ENCODE data around the gene AMMECR1L. TPM values are rescaled to one million over a fixed set of nuclear protein-coding genes. Genes with fewer than 3 reads are reported as not detected.
"Not testable (repeated sequence)": the region's sequence is repeated elsewhere in the genome, so short reads cannot be mapped to it uniquely, and the experiment has no call there.

Gene AMMECR1L
- total RNA-seq, 2 experiments from 2014 or later = 9.8 to 17.1 TPM

DNA sequence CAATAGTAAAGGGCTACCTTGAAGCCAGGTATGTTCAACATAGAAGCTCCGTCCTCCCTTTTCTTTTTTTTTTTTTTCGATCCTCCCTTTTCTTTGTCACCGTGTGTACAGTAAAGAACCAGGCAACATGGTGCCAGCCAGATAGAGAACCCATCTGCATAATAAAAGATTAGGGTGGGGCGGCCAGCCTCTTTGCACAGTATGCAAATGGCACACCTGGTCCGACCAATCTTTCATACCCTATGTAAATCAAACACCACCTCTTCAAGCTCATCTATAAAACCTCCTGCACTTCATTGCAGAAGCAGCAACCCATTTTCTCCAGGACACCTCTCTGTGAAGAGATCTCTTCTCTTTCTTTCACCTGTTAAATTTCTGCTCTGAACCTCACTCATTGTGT, 67.5 kb downstream of the AMMECR1L start:
- H3K4me1 ChIP-seq (ENCODE audit: insufficient read depth, low read length, poor library complexity, severe bottlenecking) = peaks cover under 1% of the 10 kb centered on the region
- no peak overlapping the region for H3K4me3 ChIP-seq (ENCODE audit: low read depth, low read length, poor library complexity, severe bottlenecking)
- H3K9me3 ChIP-seq (ENCODE audit: low read length) = peaks cover 43% of the 10 kb centered on the region; the same call in 1 of the 2 replicates
- no peaks in the 10 kb centered on the region; the same call in 1 of the 2 replicates for H3K36me3 ChIP-seq (ENCODE audit: insufficient read depth, low read length)
- H3K79me2 ChIP-seq (ENCODE audit: insufficient read depth, low read depth, low read length) = no peaks in the 10 kb centered on the region
- no TSS peak for BruUV-seq (replicated peaks)
- intact Hi-C loops (cut with micrococcal nuclease; ENCODE audit: unreplicated experiment) = no loop called here
- no peaks in the 10 kb centered on the region for H4K20me1 ChIP-seq (ENCODE audit: insufficient read depth, low read length)
- TF ChIP-seq EZH2phosphoT487 (IDR thresholded peaks at IDR 0.05; ENCODE audit: borderline replicate concordance, low read depth, low read length) = no peak
- TF ChIP-seq, protein P1, sequence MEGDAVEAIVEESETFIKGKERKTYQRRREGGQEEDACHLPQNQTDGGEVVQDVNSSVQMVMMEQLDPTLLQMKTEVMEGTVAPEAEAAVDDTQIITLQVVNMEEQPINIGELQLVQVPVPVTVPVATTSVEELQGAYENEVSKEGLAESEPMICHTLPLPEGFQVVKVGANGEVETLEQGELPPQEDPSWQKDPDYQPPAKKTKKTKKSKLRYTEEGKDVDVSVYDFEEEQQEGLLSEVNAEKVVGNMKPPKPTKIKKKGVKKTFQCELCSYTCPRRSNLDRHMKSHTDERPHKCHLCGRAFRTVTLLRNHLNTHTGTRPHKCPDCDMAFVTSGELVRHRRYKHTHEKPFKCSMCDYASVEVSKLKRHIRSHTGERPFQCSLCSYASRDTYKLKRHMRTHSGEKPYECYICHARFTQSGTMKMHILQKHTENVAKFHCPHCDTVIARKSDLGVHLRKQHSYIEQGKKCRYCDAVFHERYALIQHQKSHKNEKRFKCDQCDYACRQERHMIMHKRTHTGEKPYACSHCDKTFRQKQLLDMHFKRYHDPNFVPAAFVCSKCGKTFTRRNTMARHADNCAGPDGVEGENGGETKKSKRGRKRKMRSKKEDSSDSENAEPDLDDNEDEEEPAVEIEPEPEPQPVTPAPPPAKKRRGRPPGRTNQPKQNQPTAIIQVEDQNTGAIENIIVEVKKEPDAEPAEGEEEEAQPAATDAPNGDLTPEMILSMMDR (conservative IDR thresholded peaks at IDR 0.05; ENCODE audit: low read length) = no peak
- CTCF ChIA-PET (ENCODE audit: unreplicated experiment) = interaction anchor here (0.8 kb wide), 1 partner anchor 11 kb away, joined by 3 read pairs; no protein-coding TSS in a partner anchor
- H2AFZ ChIP-seq (ENCODE audit: low read length) = no peak overlapping the region
- no peak overlapping the region for H3K4me2 ChIP-seq (ENCODE audit: low read length)
- no peaks in the 10 kb centered on the region for H3K9me2 ChIP-seq (ENCODE audit: insufficient read depth, low read length)
- no peak for DNase-seq (ENCODE audit: low spot score)
- POLR2A ChIA-PET = interaction anchor here (0.9 to 1.2 kb wide), 3 partner anchors 10 to 21 kb away, joined by 3 to 6 read pairs (median 6); no protein-coding TSS in a partner anchor
- H3K27ac ChIP-seq (ENCODE audit: low read depth, low read length, poor library complexity, severe bottlenecking) = no peak overlapping the region

GRCh38 chr2:127814677-127815076, 71.1 kb downstream of the AMMECR1L start:
- ChIA-PET POLR2A (interaction anchor here (0.5 to 0.8 kb wide), 4 partner anchors 10 to 643 kb away, joined by 3 to 4 read pairs (median 4); no protein-coding TSS in a partner anchor), CTCF (ENCODE audit: unreplicated experiment) (no interaction called here)
- H3K4me2 ChIP-seq (ENCODE audit: low read length) = no peak overlapping the region
- H3K36me3 ChIP-seq (ENCODE audit: insufficient read depth, low read length) = no peaks in the 10 kb centered on the region; the same call in 1 of the 2 replicates
- H3K27ac ChIP-seq (ENCODE audit: low read depth, low read length, poor library complexity, severe bottlenecking) = no peak overlapping the region
- H4K20me1 ChIP-seq (ENCODE audit: insufficient read depth, low read length) = 0 out of 2 replicates have a peak, but pooled peaks cover 6% of the 10 kb centered on the region
- H2AFZ ChIP-seq (ENCODE audit: low read length) = no peak overlapping the region
- H3K9me2 ChIP-seq (ENCODE audit: insufficient read depth, low read length) = no peaks in the 10 kb centered on the region
- no peak for TF ChIP-seq EZH2phosphoT487 (IDR thresholded peaks at IDR 0.05; ENCODE audit: borderline replicate concordance, low read depth, low read length)
- TF ChIP-seq, protein P1 (conservative IDR thresholded peaks at IDR 0.05; ENCODE audit: low read length) = no peak
- DNase-seq (ENCODE audit: low spot score) = no peak
- peaks cover 11% of the 10 kb centered on the region for H3K79me2 ChIP-seq (ENCODE audit: insufficient read depth, low read depth, low read length)
- no peak overlapping the region for H3K4me3 ChIP-seq (ENCODE audit: low read depth, low read length, poor library complexity, severe bottlenecking)
- BruUV-seq (replicated peaks) = no TSS peak
- H3K9me3 ChIP-seq (ENCODE audit: low read length) = peaks cover 12% of the 10 kb centered on the region; the same call in 1 of the 2 replicates
- intact Hi-C loops (cut with micrococcal nuclease; ENCODE audit: unreplicated experiment) = no loop called here
- peaks cover 20% of the 10 kb centered on the region for H3K4me1 ChIP-seq (ENCODE audit: insufficient read depth, low read length, poor library complexity, severe bottlenecking)

- peak; percentile 60 for DNase-seq (ENCODE audit: low spot score)
- H3K36me3 ChIP-seq (ENCODE audit: insufficient read depth, low read length) = peaks cover 16% of the 10 kb centered on the region
- H3K4me3 ChIP-seq (ENCODE audit: low read depth, low read length, poor library complexity, severe bottlenecking); H3K9me2 ChIP-seq (ENCODE audit: insufficient read depth, low read length); H3K9me3 ChIP-seq (ENCODE audit: low read length); BruUV-seq (replicated peaks); H2AFZ ChIP-seq (ENCODE audit: low read length); intact Hi-C loops (cut with micrococcal nuclease; ENCODE audit: unreplicated experiment); CTCF ChIA-PET (ENCODE audit: unreplicated experiment): not testable (repeated sequence)
- POLR2A ChIA-PET = interaction anchor here (1.4 to 2.4 kb wide), 3 partner anchors 10 to 17 kb away, joined by 3 to 22 read pairs (median 6); no protein-coding TSS in a partner anchor
- H3K4me1 ChIP-seq (ENCODE audit: insufficient read depth, low read length, poor library complexity, severe bottlenecking) = peaks cover 37% of the 10 kb centered on the region
- peak overlapping the region; percentile 87 for H3K4me2 ChIP-seq (ENCODE audit: low read length)
- H4K20me1 ChIP-seq (ENCODE audit: insufficient read depth, low read length) = peaks cover 22% of the 10 kb centered on the region
- peak overlapping the region; percentile 84 for H3K27ac ChIP-seq (ENCODE audit: low read depth, low read length, poor library complexity, severe bottlenecking)
- H3K79me2 ChIP-seq (ENCODE audit: insufficient read depth, low read depth, low read length) = peaks cover 33% of the 10 kb centered on the region
Observed at GRCh38 chr2:127812441-127812840, 73.3 kb downstream of the AMMECR1L start.

Small RNA genes within 50 kb of the gene (small RNA-seq; reads per million reads assigned to genes)
- not detected for gene AC012306.1
- not detected for gene RF00017
- gene RF00019 = not detected
- not detected for gene RNU6-395P

Other genes with a start within 250 kb of the AMMECR1L start
- 0.22 TPM in 1 of 2 replicates, not detected in the other for gene GPR17, start 239.8 kb downstream of the AMMECR1L start, total RNA-seq (2014; rRNA removed; shearing (Covaris generic))
- gene GPR17, start 239.8 kb downstream of the AMMECR1L start, total RNA-seq (2022) = not detected in 2 replicates
- 0.44 and 1.6 TPM in 2 replicates for gene LIMS2, start 210.4 kb downstream of the AMMECR1L start, total RNA-seq (2014; rRNA removed; shearing (Covaris generic))
- gene LIMS2, start 210.4 kb downstream of the AMMECR1L start, total RNA-seq (2022) = 24.4 and 24.9 TPM in 2 replicates
- 11.0 and 14.3 TPM in 2 replicates for gene SFT2D3, start 184.5 kb downstream of the AMMECR1L start, total RNA-seq (2014; rRNA removed; shearing (Covaris generic))
- 7.6 and 9.4 TPM in 2 replicates for gene SFT2D3, start 184.5 kb downstream of the AMMECR1L start, total RNA-seq (2022)
- 60.6 and 70.7 TPM in 2 replicates for gene WDR33, start 74.8 kb downstream of the AMMECR1L start, total RNA-seq (2014; rRNA removed; shearing (Covaris generic))
- 96.6 and 96.9 TPM in 2 replicates for gene WDR33, start 74.8 kb downstream of the AMMECR1L start, total RNA-seq (2022)
- 42.9 and 48.4 TPM in 2 replicates for gene POLR2D, start 27.8 kb downstream of the AMMECR1L start, total RNA-seq (2014; rRNA removed; shearing (Covaris generic))
- gene POLR2D, start 27.8 kb downstream of the AMMECR1L start, total RNA-seq (2022) = 97.3 and 101 TPM in 2 replicates
- gene SAP130, start 142.1 kb upstream of the AMMECR1L start, total RNA-seq (2014; rRNA removed; shearing (Covaris generic)) = 6.7 and 9.6 TPM in 2 replicates
- gene SAP130, start 142.1 kb upstream of the AMMECR1L start, total RNA-seq (2022) = 31.8 and 37.3 TPM in 2 replicates
- 33.2 and 39.7 TPM in 2 replicates for gene UGGT1, start 205.2 kb upstream of the AMMECR1L start, total RNA-seq (2014; rRNA removed; shearing (Covaris generic))
- gene UGGT1, start 205.2 kb upstream of the AMMECR1L start, total RNA-seq (2022) = 59.1 and 59.5 TPM in 2 replicates